HCT116 (cell line): ENCODE data around the gene STON2. TPM values are rescaled to one million over a fixed set of nuclear protein-coding genes. Genes with fewer than 3 reads are reported as not detected.

Experiments used
- ATAC-seq: fragments of 200-7000 bp; cut with Tn5 transposase; 2 replicates; pipeline ENCODE4 v1.9.1; 2020; ENCODE audit warnings: mild to moderate bottlenecking, moderate library complexity
- BruUV-seq: library from RNA; stranded (reverse); fragments of 400-500 nt; replicated peaks from 2 replicates; lab custom pipeline; 2021; lab: Mats Ljungman, UMichigan
- CTCF ChIA-PET: fragments of 300-600 bp; sonication (Branson Sonifier 250); formaldehyde crosslinking; loops from one replicate; lab custom pipeline; 2021; ENCODE audit warnings: antibody characterized with exemption; lab: Charles Lee
- POLR2A ChIA-PET: fragments of 300-600, 350-600 bp; sonication (Branson Sonifier 250); formaldehyde crosslinking; loops from one replicate; lab custom pipeline; 2021; ENCODE audit warnings: antibody characterized with exemption; lab: Charles Lee
- RAD21 ChIA-PET, 2 experiments: fragments of 300-600 bp; sonication (Branson Sonifier 250); formaldehyde crosslinking; loops; one replicate each; lab custom pipeline; 2023; ENCODE audit warnings: low total read pairs in 2 of 2; ENCODE audit not compliant: uncharacterized antibody in 2 of 2, unreplicated experiment in 2 of 2, low non-redundant PET in 1 of 2; lab: Charles Lee
- DNase-seq: peaks from one replicate; pipeline ENCODE4 v3.0.0-alpha.2; 2010; ENCODE audit warnings: low read depth, low spot score
- H2AFZ ChIP-seq: fragments of 200-600 bp; shearing (Covaris generic), sonication (generic); 2 replicates; pipeline ENCODE4 v1.6.1; 2017; ENCODE audit warnings: low read depth, mixed run types, mixed read lengths, antibody characterized with exemption, low read length; ENCODE audit not compliant: poor library complexity, severe bottlenecking
- H3K27ac ChIP-seq: 2 replicates; pipeline ENCODE4 v1.5.1; 2012; ENCODE audit warnings: low read depth, low read length
- H3K27me3 ChIP-seq: fragments of 200-600 bp; sonication (generic); 2 replicates; pipeline ENCODE4 v1.6.1; 2016; ENCODE audit warnings: mixed run types, low read length, mixed read lengths; ENCODE audit not compliant: insufficient read depth
- H3K36me3 ChIP-seq, 2 experiments: fragments of 200-500 bp in 1 of 2; fragments of 200-600 bp in 1 of 2; sonication (Bioruptor generic) in 1 of 2; sonication (generic) in 1 of 2; 2 replicates each; pipeline versions ENCODE4 v1.5.1 to v1.6.1; 2014 to 2016; ENCODE audit warnings: low read length in 2 of 2, inconsistent platforms in 1 of 2, mixed read lengths in 1 of 2, mixed run types in 1 of 2; ENCODE audit not compliant: insufficient read depth in 2 of 2, control insufficient read depth in 1 of 2
- H3K4me1 ChIP-seq, 2 experiments: fragments of 200-600 bp in 1 of 2; sonication (generic) in 1 of 2; 2 replicates each; pipeline versions ENCODE4 v1.5.1 to v1.6.1; 2012 to 2017; ENCODE audit warnings: low read length in 2 of 2, inconsistent platforms in 1 of 2, mild to moderate bottlenecking in 1 of 2, mixed read lengths in 1 of 2, mixed run types in 1 of 2, moderate library complexity in 1 of 2; ENCODE audit not compliant: insufficient read depth in 2 of 2, control insufficient read depth in 1 of 2
- H3K4me2 ChIP-seq: fragments of 200-600 bp; sonication (generic); 2 replicates; pipeline ENCODE4 v1.6.1; 2017; ENCODE audit warnings: mixed run types, low read length, mixed read lengths
- H3K4me3 ChIP-seq, 2 experiments: fragments of 200-600 bp in 1 of 2; sonication (generic) in 1 of 2; replicated peaks in 1 of 2; 2 replicates each; pipeline ENCODE4 v1.5.1; 2011 to 2016; ENCODE audit warnings: low read length in 2 of 2, control low read depth in 1 of 2, low read depth in 1 of 2, mild to moderate bottlenecking in 1 of 2, mixed read lengths in 1 of 2, mixed run types in 1 of 2
- H3K79me2 ChIP-seq: fragments of 200-600 bp; sonication (generic); 2 replicates; pipeline ENCODE4 v1.6.1; 2017; ENCODE audit warnings: mild to moderate bottlenecking, mixed run types, low read length, moderate library complexity, mixed read lengths; ENCODE audit not compliant: insufficient read depth
- H3K9ac ChIP-seq: fragments of 200-600 bp; sonication (generic); 2 replicates; pipeline ENCODE4 v1.6.1; 2016; ENCODE audit warnings: low read length, mixed read lengths
- H3K9me2 ChIP-seq: fragments of 200-600 bp; sonication (generic), shearing (Covaris generic); 2 replicates; pipeline ENCODE4 v1.6.1; 2017; ENCODE audit warnings: mixed run types, mild to moderate bottlenecking, moderate library complexity; ENCODE audit not compliant: insufficient read depth
- H3K9me3 ChIP-seq, 2 experiments: fragments of 200-500 bp in 1 of 2; fragments of 200-600 bp in 1 of 2; sonication (Bioruptor generic) in 1 of 2; sonication (generic) in 1 of 2; 2 replicates each; pipeline ENCODE4 v1.6.1; 2014 to 2017; ENCODE audit warnings: low read length in 2 of 2, mixed read lengths in 2 of 2, inconsistent platforms in 1 of 2, low read depth in 1 of 2, mild to moderate bottlenecking in 1 of 2, mixed run types in 1 of 2, moderate library complexity in 1 of 2; ENCODE audit not compliant: control insufficient read depth in 1 of 2, insufficient read depth in 1 of 2
- H4K20me1 ChIP-seq: fragments of 200-600 bp; sonication (generic), shearing (Covaris generic); 2 replicates; pipeline ENCODE4 v1.6.1; 2017; ENCODE audit warnings: mixed run types, mild to moderate bottlenecking, moderate library complexity; ENCODE audit not compliant: insufficient read depth
- CTCF ChIP-seq, 3 experiments: fragments of 200-600 bp in 1 of 3; sonication (generic) in 1 of 3; IDR thresholded peaks in 2 of 3; conservative IDR thresholded peaks in 1 of 3; 2 replicates each; pipeline ENCODE4 v1.5.1; 2012 to 2017; ENCODE audit warnings: low read depth in 2 of 3, low read length in 2 of 3, antibody characterized with exemption in 1 of 3, borderline replicate concordance in 1 of 3, control low read depth in 1 of 3, mild to moderate bottlenecking in 1 of 3, mixed read lengths in 1 of 3, mixed run types in 1 of 3, moderate library complexity in 1 of 3; ENCODE audit not compliant: insufficient read depth in 1 of 3
- EGR1 ChIP-seq: IDR thresholded peaks from 2 replicates; pipeline ENCODE4 v1.6.1; 2012; ENCODE audit warnings: low read depth
- FOSL1 ChIP-seq: IDR thresholded peaks from 2 replicates; pipeline ENCODE4 v1.6.1; 2012; ENCODE audit warnings: low read depth
- JUND ChIP-seq: IDR thresholded peaks from 2 replicates; pipeline ENCODE4 v1.6.1; 2012
- POLR2AphosphoS5 ChIP-seq: IDR thresholded peaks from 2 replicates; pipeline ENCODE4 v1.6.1; 2011; ENCODE audit warnings: mild to moderate bottlenecking, low read depth, low read length, moderate library complexity
- TCF7L2 ChIP-seq: IDR thresholded peaks from 2 replicates; pipeline ENCODE4 v1.7.0; 2011; ENCODE audit warnings: borderline replicate concordance, inconsistent platforms; ENCODE audit not compliant: insufficient read depth, insufficient read length; ENCODE audit errors: extremely low read depth
- ZBTB33 ChIP-seq: IDR thresholded peaks from 2 replicates; pipeline ENCODE4 v1.6.1; 2011; ENCODE audit warnings: mild to moderate bottlenecking, low read length, moderate library complexity; ENCODE audit not compliant: insufficient replicate concordance; ENCODE audit errors: extremely low read depth
- ZFX ChIP-seq: fragments of 450-650 bp; IDR thresholded peaks from 2 replicates; pipeline ENCODE4 v1.6.1; 2017
- intact Hi-C: fragments of 100-400 bp; cut with micrococcal nuclease; formaldehyde crosslinking; loops from 2 replicates; pipeline ENCODE4 v1.10.0; 2022
- total RNA-seq: library from RNA; stranded (reverse); gene quantifications from one replicate; pipeline ENCODE4 v1.2.1, GENCODE V29; 2021; ENCODE audit not compliant: unreplicated experiment

Gene STON2
- total RNA-seq, 1 experiment from 2014 or later, result 4.1 TPM

GRCh38 chr14:81301371-81301770, 98.8 kb downstream of the STON2 start (continued):
- TF ChIP-seq CTCF (IDR thresholded peaks at IDR 0.05 in 2 of 3, conservative IDR thresholded peaks at IDR 0.05 in 1 of 3; ENCODE audit: borderline replicate concordance in 1 of 3, insufficient read depth in 1 of 3, low read depth in 2 of 3, low read length in 2 of 3), result no peak
- TF ChIP-seq, all 23 proteins: peak for 0

GRCh38 chr14:81298911-81299310, 101.2 kb downstream of the STON2 start:
- ATAC-seq (no peak), DNase-seq (no peak)
- BruUV-seq, result no TSS peak
- H3K9ac ChIP-seq, result no peak overlapping the region
- POLR2A ChIA-PET, result no interaction called here
- H3K4me1 ChIP-seq, result peaks cover 18 to 21% of the 10 kb centered on the region in 2 experiments
- H3K79me2 ChIP-seq, result no peaks in the 10 kb centered on the region
- no peak overlapping the region for H3K4me3 ChIP-seq
- H4K20me1 ChIP-seq, result no peaks in the 10 kb centered on the region
- intact Hi-C loops, result no loop called here
- CTCF ChIA-PET, result no interaction called here
- no peaks in the 10 kb centered on the region for H3K9me2 ChIP-seq
- RAD21 ChIA-PET, result no interaction called here
- no peaks in the 10 kb centered on the region for H3K9me3 ChIP-seq
- H3K27ac ChIP-seq, result no peak overlapping the region
- H2AFZ ChIP-seq, result no peak overlapping the region
- no peak overlapping the region for H3K4me2 ChIP-seq
- no peaks in the 10 kb centered on the region for H3K27me3 ChIP-seq
- TF ChIP-seq JUND (no peak), FOSL1 (no peak), ZBTB33 (no peak), POLR2AphosphoS5 (no peak), TCF7L2 (no peak), EGR1 (no peak), ZFX (no peak)
- no peaks in the 10 kb centered on the region for H3K36me3 ChIP-seq
